SK-N-SH (cell line): ENCODE data around the gene TECPR2.

Experiments
- EP300 ChIP-seq, 2 experiments: IDR thresholded peaks; 2 replicates each; pipeline versions ENCODE4 v1.4.0 to v1.6.1; 2012; ENCODE audit warnings: borderline replicate concordance in 1 of 2, low read depth in 1 of 2, low read length in 1 of 2
- EZH2phosphoT487 ChIP-seq: fragments of 200-600 bp; sonication (generic); IDR thresholded peaks from 2 replicates; pipeline ENCODE4 v1.6.1; 2017; ENCODE audit warnings: low read depth, mixed run types, mild to moderate bottlenecking, antibody characterized with exemption, moderate library complexity, borderline replicate concordance
- JUND ChIP-seq: IDR thresholded peaks from 2 replicates; pipeline ENCODE4 v1.4.0; 2012
- MEF2A ChIP-seq: IDR thresholded peaks from 2 replicates; pipeline ENCODE4 v1.4.0; 2012; ENCODE audit warnings: low read depth, borderline replicate concordance
- MXI1 ChIP-seq: IDR thresholded peaks from 2 replicates; pipeline ENCODE4 v1.6.1; 2012; ENCODE audit warnings: mild to moderate bottlenecking, low read depth, low read length, improper control_type of control experiment
- RCOR1 ChIP-seq: fragments of 150-350 bp; IDR thresholded peaks from 2 replicates; pipeline ENCODE4 v1.6.1; 2017; ENCODE audit warnings: antibody characterized with exemption, low read length
- ZBTB33 ChIP-seq: IDR thresholded peaks from 2 replicates; pipeline ENCODE4 v1.4.0; 2012; ENCODE audit warnings: low read depth, borderline replicate concordance
- TF ChIP-seq, protein P1 (sequence below): fragments of 200-600 bp; sonication (generic); IDR thresholded peaks from 2 replicates; pipeline ENCODE4 v1.6.1; 2017; ENCODE audit warnings: antibody characterized with exemption, mild to moderate bottlenecking, moderate library complexity
- TF ChIP-seq, protein P2 (sequence below): IDR thresholded peaks from 2 replicates; pipeline ENCODE4 v1.6.1; 2012; ENCODE audit warnings: mild to moderate bottlenecking, low read depth, low read length, moderate library complexity
- TF ChIP-seq, protein P3 (sequence below): IDR thresholded peaks from 2 replicates; pipeline ENCODE4 v1.4.0; 2012; ENCODE audit warnings: low read depth

DNA sequence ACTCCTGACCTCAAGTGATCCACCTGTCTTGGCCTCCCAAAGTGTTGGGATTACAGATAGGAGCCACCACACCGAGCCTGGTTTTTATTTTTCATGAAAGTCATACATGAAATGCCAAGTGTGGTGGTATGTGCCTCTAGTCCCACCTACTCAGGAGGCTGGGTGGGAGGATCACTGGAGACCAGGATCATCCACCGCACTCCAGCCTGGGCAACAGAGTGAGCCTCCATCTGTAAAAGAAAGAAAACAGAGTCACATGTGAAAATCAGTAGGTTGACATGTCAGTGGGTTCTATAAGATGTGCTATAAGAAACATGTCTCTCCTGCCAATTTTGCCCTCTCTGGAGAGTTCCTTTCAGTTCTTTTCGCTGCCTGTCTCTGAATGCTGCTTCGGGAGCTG, 118.6 kb downstream of the TECPR2 start:
- no peak for TF ChIP-seq EP300 (IDR thresholded peaks at IDR 0.05; ENCODE audit: borderline replicate concordance in 1 of 2, low read depth in 1 of 2, low read length in 1 of 2)
- TF ChIP-seq, protein P1, sequence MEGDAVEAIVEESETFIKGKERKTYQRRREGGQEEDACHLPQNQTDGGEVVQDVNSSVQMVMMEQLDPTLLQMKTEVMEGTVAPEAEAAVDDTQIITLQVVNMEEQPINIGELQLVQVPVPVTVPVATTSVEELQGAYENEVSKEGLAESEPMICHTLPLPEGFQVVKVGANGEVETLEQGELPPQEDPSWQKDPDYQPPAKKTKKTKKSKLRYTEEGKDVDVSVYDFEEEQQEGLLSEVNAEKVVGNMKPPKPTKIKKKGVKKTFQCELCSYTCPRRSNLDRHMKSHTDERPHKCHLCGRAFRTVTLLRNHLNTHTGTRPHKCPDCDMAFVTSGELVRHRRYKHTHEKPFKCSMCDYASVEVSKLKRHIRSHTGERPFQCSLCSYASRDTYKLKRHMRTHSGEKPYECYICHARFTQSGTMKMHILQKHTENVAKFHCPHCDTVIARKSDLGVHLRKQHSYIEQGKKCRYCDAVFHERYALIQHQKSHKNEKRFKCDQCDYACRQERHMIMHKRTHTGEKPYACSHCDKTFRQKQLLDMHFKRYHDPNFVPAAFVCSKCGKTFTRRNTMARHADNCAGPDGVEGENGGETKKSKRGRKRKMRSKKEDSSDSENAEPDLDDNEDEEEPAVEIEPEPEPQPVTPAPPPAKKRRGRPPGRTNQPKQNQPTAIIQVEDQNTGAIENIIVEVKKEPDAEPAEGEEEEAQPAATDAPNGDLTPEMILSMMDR = no peak
- no peak for TF ChIP-seq EZH2phosphoT487
- TF ChIP-seq, protein P2, sequence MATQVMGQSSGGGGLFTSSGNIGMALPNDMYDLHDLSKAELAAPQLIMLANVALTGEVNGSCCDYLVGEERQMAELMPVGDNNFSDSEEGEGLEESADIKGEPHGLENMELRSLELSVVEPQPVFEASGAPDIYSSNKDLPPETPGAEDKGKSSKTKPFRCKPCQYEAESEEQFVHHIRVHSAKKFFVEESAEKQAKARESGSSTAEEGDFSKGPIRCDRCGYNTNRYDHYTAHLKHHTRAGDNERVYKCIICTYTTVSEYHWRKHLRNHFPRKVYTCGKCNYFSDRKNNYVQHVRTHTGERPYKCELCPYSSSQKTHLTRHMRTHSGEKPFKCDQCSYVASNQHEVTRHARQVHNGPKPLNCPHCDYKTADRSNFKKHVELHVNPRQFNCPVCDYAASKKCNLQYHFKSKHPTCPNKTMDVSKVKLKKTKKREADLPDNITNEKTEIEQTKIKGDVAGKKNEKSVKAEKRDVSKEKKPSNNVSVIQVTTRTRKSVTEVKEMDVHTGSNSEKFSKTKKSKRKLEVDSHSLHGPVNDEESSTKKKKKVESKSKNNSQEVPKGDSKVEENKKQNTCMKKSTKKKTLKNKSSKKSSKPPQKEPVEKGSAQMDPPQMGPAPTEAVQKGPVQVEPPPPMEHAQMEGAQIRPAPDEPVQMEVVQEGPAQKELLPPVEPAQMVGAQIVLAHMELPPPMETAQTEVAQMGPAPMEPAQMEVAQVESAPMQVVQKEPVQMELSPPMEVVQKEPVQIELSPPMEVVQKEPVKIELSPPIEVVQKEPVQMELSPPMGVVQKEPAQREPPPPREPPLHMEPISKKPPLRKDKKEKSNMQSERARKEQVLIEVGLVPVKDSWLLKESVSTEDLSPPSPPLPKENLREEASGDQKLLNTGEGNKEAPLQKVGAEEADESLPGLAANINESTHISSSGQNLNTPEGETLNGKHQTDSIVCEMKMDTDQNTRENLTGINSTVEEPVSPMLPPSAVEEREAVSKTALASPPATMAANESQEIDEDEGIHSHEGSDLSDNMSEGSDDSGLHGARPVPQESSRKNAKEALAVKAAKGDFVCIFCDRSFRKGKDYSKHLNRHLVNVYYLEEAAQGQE = no peak
- TF ChIP-seq MXI1 = no peak
- TF ChIP-seq, protein P3, sequence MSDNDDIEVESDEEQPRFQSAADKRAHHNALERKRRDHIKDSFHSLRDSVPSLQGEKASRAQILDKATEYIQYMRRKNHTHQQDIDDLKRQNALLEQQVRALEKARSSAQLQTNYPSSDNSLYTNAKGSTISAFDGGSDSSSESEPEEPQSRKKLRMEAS = no peak
- TF ChIP-seq RCOR1 = no peak
- no peak for TF ChIP-seq ZBTB33
- no peak for TF ChIP-seq JUND
- no peak for TF ChIP-seq MEF2A
